ENCODE measurements around the gene LRRTM4. TPM values are rescaled to one million over a fixed set of nuclear protein-coding genes. Genes with fewer than 3 reads are reported as not detected.

Gene LRRTM4
- total RNA-seq, 1 donor from 2014 or later = 0.98 TPM

DNA sequence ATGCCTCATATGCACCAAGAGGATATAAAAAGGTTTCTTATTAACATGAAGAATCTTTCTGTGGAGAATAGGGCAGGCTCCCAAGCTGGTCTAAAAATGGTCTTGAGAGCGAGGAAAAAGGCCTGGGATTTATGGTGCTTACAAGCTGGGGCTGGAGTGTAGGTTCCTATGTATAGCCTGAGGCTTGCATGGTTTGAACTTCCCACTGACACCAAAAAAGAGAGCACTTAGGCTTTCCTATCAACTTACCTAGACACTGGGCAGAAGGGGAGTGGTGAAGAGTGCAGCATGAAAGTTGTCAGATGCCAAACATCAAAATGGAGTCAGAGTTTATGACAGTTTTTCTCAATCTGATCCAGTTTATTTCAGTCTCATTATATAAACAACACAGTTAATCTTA is 784.6 kb downstream of the LRRTM4 start:
- Histone ChIP-seq H3K4me3 (no peak overlapping the region), H3K36me3 (no peaks in the 10 kb centered on the region), H3K27me3 (no peaks in the 10 kb centered on the region), H3K27ac (no peak overlapping the region), H3K4me1 (no peaks in the 10 kb centered on the region), H3K9me3 (no peaks in the 10 kb centered on the region)
- DNase-seq (ENCODE audit: extremely low spot score in 2 of 2) = no peak
- intact Hi-C loops (cut with DNase I) = no loop called here
- no peak for TF ChIP-seq POLR2AphosphoS5 (IDR thresholded peaks at IDR 0.05; ENCODE audit: insufficient read depth in 1 of 2, low read depth in 1 of 2)
- TF ChIP-seq POLR2A (IDR thresholded peaks at IDR 0.05) = no peak
- TF ChIP-seq, protein P1, sequence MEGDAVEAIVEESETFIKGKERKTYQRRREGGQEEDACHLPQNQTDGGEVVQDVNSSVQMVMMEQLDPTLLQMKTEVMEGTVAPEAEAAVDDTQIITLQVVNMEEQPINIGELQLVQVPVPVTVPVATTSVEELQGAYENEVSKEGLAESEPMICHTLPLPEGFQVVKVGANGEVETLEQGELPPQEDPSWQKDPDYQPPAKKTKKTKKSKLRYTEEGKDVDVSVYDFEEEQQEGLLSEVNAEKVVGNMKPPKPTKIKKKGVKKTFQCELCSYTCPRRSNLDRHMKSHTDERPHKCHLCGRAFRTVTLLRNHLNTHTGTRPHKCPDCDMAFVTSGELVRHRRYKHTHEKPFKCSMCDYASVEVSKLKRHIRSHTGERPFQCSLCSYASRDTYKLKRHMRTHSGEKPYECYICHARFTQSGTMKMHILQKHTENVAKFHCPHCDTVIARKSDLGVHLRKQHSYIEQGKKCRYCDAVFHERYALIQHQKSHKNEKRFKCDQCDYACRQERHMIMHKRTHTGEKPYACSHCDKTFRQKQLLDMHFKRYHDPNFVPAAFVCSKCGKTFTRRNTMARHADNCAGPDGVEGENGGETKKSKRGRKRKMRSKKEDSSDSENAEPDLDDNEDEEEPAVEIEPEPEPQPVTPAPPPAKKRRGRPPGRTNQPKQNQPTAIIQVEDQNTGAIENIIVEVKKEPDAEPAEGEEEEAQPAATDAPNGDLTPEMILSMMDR (IDR thresholded peaks at IDR 0.05) = no peak

DNA sequence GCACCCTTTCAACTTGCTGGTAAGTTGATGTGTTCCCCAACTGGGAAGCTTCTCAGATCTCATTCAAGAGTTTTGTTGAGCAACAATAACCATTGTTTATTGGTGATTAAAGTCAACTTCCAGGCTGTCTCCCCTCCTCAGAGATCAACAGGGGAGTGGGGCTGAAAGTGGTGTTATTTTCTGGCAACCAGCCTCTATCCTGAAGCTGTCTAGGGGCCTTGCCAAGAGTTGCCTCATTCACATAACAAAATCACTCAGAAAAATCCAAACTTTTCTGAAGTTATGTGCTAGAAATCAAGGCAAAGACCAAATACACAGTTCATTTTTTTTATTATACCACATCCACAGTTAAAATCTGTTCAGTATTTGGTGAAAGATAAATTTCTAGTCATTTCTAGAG is 788.4 kb downstream of the LRRTM4 start:
- H3K9me3 ChIP-seq = no peaks in the 10 kb centered on the region
- DNase-seq (ENCODE audit: extremely low spot score in 2 of 2) = no peak
- no peaks in the 10 kb centered on the region for H3K36me3 ChIP-seq
- H3K4me3 ChIP-seq = no peak overlapping the region
- TF ChIP-seq POLR2AphosphoS5 (IDR thresholded peaks at IDR 0.05; ENCODE audit: insufficient read depth in 1 of 2, low read depth in 1 of 2) (no peak), POLR2A (IDR thresholded peaks at IDR 0.05) (no peak)
- TF ChIP-seq, protein P1 (IDR thresholded peaks at IDR 0.05) = no peak
- no peak overlapping the region for H3K27ac ChIP-seq
- H3K27me3 ChIP-seq = no peaks in the 10 kb centered on the region
- H3K4me1 ChIP-seq = no peaks in the 10 kb centered on the region
- intact Hi-C loops (cut with DNase I) = no loop called here

- no peak for TF ChIP-seq POLR2A (IDR thresholded peaks at IDR 0.05)
- TF ChIP-seq, protein P1 (IDR thresholded peaks at IDR 0.05) = no peak
- TF ChIP-seq POLR2AphosphoS5 (IDR thresholded peaks at IDR 0.05; ENCODE audit: insufficient read depth in 1 of 2, low read depth in 1 of 2) = no peak
- no peak for DNase-seq (ENCODE audit: extremely low spot score in 2 of 2)
- no peaks in the 10 kb centered on the region for H3K4me1 ChIP-seq
- no peaks in the 10 kb centered on the region for H3K27me3 ChIP-seq
- H3K36me3 ChIP-seq = no peaks in the 10 kb centered on the region
- no peaks in the 10 kb centered on the region for H3K9me3 ChIP-seq
- intact Hi-C loops (cut with DNase I) = no loop called here
- no peak overlapping the region for H3K4me3 ChIP-seq
- H3K27ac ChIP-seq = no peak overlapping the region
These were observed 791.0 kb downstream of the LRRTM4 start for GRCh38 chr2:76731157-76731556.

GRCh38 chr2:76730021-76730420 is 792.2 kb downstream of the LRRTM4 start:
- no peak for DNase-seq (ENCODE audit: extremely low spot score in 2 of 2)
- Histone ChIP-seq H3K9me3 (no peaks in the 10 kb centered on the region), H3K27me3 (no peaks in the 10 kb centered on the region), H3K36me3 (no peaks in the 10 kb centered on the region), H3K27ac (no peak overlapping the region), H3K4me3 (no peak overlapping the region), H3K4me1 (no peaks in the 10 kb centered on the region)
- TF ChIP-seq POLR2A (IDR thresholded peaks at IDR 0.05) = no peak
- TF ChIP-seq POLR2AphosphoS5 (IDR thresholded peaks at IDR 0.05; ENCODE audit: insufficient read depth in 1 of 2, low read depth in 1 of 2) = no peak
- TF ChIP-seq, protein P1 (IDR thresholded peaks at IDR 0.05) = no peak
- intact Hi-C loops (cut with DNase I) = no loop called here

DNA sequence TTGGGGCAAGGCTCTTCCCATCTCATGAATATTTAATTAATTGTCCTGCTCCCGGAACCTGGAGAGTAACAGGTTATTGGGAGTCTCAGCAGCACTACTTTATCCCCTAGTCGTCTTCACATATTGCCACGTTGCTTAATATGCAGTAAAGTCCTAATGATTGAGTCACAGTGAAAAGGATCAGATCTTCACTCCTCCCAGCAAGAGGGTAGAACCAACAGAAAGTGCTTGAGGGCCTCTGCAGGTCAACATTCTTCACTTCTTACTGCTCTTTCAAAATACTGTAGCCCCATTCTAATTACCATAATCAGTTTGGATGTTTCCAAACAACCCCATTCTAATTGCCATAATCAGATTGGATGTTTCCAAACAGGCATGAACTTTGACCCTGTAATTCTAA is 801.0 kb downstream of the LRRTM4 start:
- no peak for DNase-seq (ENCODE audit: extremely low spot score in 2 of 2)
- Histone ChIP-seq H3K4me3 (no peak overlapping the region), H3K36me3 (no peaks in the 10 kb centered on the region), H3K4me1 (no peaks in the 10 kb centered on the region), H3K27ac (no peak overlapping the region), H3K9me3 (no peaks in the 10 kb centered on the region), H3K27me3 (no peaks in the 10 kb centered on the region)
- TF ChIP-seq POLR2AphosphoS5 (IDR thresholded peaks at IDR 0.05; ENCODE audit: insufficient read depth in 1 of 2, low read depth in 1 of 2) (no peak), POLR2A (IDR thresholded peaks at IDR 0.05) (no peak)
- TF ChIP-seq, protein P1 (IDR thresholded peaks at IDR 0.05) = no peak
- intact Hi-C loops (cut with DNase I) = no loop called here

All from vagina (tissue), 2 donors.